HEK293T (cell line): ENCODE measurements around the gene SCYGR6.

ENCODE experiments used
- CTCF ChIA-PET: fragments of 350-600 bp; formaldehyde crosslinking; extraction: SDS; loops from one replicate; lab custom pipeline; 2021; ENCODE audit warnings: antibody characterized with exemption, inconsistent platforms; lab: Yijun Ruan, JAX
- POLR2A ChIA-PET: fragments of 350-600 bp; formaldehyde crosslinking; extraction: SDS; loops from one replicate; lab custom pipeline; 2020; ENCODE audit warnings: antibody characterized with exemption, inconsistent platforms; lab: Yijun Ruan, JAX
- DNase-seq: peaks from one replicate; pipeline ENCODE4 v3.0.0; 2012; ENCODE audit warnings: mixed read lengths; ENCODE audit errors: extremely low spot score
- ARNT ChIP-seq: fragments of 450-650 bp; IDR thresholded peaks from 2 replicates; pipeline ENCODE4 v1.6.1; 2017; ENCODE audit warnings: mild to moderate bottlenecking
- BHLHE40 ChIP-seq: fragments of 450-650 bp; IDR thresholded peaks from 2 replicates; pipeline ENCODE4 v1.6.1; 2016; ENCODE audit warnings: mild to moderate bottlenecking, moderate library complexity, borderline replicate concordance
- CTBP1 ChIP-seq: fragments of 450-650 bp; IDR thresholded peaks from 2 replicates; pipeline ENCODE4 v1.6.1; 2016; ENCODE audit warnings: borderline replicate concordance
- ELF4 ChIP-seq: fragments of 450-650 bp; IDR thresholded peaks from 2 replicates; pipeline ENCODE4 v1.6.1; 2017; ENCODE audit warnings: antibody characterized with exemption
- FOXA1 ChIP-seq: fragments of 450-650 bp; IDR thresholded peaks from 2 replicates; pipeline ENCODE4 v1.6.1; 2016; ENCODE audit warnings: mild to moderate bottlenecking
- FOXK2 ChIP-seq: fragments of 450-650 bp; IDR thresholded peaks from 2 replicates; pipeline ENCODE4 v1.6.1; 2016; ENCODE audit warnings: mild to moderate bottlenecking
- FOXM1 ChIP-seq: fragments of 450-650 bp; IDR thresholded peaks from 2 replicates; pipeline ENCODE4 v1.6.1; 2017; ENCODE audit warnings: mild to moderate bottlenecking, borderline replicate concordance
- HDGF ChIP-seq: fragments of 450-650 bp; IDR thresholded peaks from 2 replicates; pipeline ENCODE4 v1.6.1; 2017; ENCODE audit warnings: antibody characterized with exemption, borderline replicate concordance
- L3MBTL2 ChIP-seq: fragments of 450-650 bp; conservative IDR thresholded peaks from 2 replicates; pipeline ENCODE4 v1.6.1; 2016; ENCODE audit warnings: mild to moderate bottlenecking
- LEF1 ChIP-seq: fragments of 450-650 bp; IDR thresholded peaks from 2 replicates; pipeline ENCODE4 v1.6.1; 2017; ENCODE audit warnings: mild to moderate bottlenecking, borderline replicate concordance
- NFRKB ChIP-seq: fragments of 450-650 bp; IDR thresholded peaks from 2 replicates; pipeline ENCODE4 v1.6.1; 2016; ENCODE audit warnings: mild to moderate bottlenecking, moderate library complexity
- SP1 ChIP-seq: fragments of 450-650 bp; IDR thresholded peaks from 2 replicates; pipeline ENCODE4 v1.6.1; 2017
- SUZ12 ChIP-seq: fragments of 450-650 bp; IDR thresholded peaks from 2 replicates; pipeline ENCODE4 v1.6.1; 2016; ENCODE audit warnings: mild to moderate bottlenecking
- TARDBP ChIP-seq: fragments of 450-650 bp; IDR thresholded peaks from 2 replicates; pipeline ENCODE4 v1.6.1; 2016
- ZNF384 ChIP-seq: fragments of 450-650 bp; IDR thresholded peaks from 2 replicates; pipeline ENCODE4 v1.6.1; 2016
- TF ChIP-seq, protein P1 (sequence below): fragments of 450-650 bp; IDR thresholded peaks from 2 replicates; pipeline ENCODE4 v1.6.1; 2016

The SCYGR6 gene

DNA sequence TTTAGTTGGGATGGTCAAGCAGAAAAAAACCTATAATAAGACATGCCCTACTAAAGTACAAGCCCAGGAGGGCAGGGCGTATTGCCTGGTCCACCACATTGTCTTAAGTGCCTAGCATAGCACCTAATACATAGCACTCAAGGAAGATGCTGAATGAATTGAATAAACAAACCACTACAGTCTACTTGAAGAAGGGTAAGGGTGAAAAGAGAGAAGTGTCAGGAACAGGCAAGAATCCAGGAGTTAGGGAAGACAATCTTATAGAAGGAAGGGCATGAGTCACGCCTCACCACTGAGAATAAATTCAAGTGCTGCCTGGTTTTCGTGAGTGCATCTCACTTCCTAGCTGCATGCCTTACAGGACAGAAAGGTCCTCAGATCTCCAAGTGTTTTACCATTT lies 20.6 kb downstream of the SCYGR6 start:
- CTCF ChIA-PET, result no interaction called here
- DNase-seq, result no peak
- TF ChIP-seq FOXK2, result no peak
- no peak for TF ChIP-seq FOXM1
- TF ChIP-seq HDGF, result no peak
- no peak for TF ChIP-seq ARNT
- TF ChIP-seq NFRKB, result no peak
- TF ChIP-seq TARDBP, result no peak
- TF ChIP-seq ELF4, result no peak
- TF ChIP-seq, protein P1, sequence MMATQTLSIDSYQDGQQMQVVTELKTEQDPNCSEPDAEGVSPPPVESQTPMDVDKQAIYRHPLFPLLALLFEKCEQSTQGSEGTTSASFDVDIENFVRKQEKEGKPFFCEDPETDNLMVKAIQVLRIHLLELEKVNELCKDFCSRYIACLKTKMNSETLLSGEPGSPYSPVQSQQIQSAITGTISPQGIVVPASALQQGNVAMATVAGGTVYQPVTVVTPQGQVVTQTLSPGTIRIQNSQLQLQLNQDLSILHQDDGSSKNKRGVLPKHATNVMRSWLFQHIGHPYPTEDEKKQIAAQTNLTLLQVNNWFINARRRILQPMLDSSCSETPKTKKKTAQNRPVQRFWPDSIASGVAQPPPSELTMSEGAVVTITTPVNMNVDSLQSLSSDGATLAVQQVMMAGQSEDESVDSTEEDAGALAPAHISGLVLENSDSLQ, result no peak
- no peak for TF ChIP-seq SUZ12
- TF ChIP-seq L3MBTL2, result no peak
- no peak for TF ChIP-seq ZNF384
- no peak for TF ChIP-seq LEF1
- no peak for TF ChIP-seq FOXA1
- TF ChIP-seq BHLHE40, result no peak
- TF ChIP-seq SP1, result no peak
- TF ChIP-seq CTBP1, result no peak
- POLR2A ChIA-PET, result no interaction called here

DNA sequence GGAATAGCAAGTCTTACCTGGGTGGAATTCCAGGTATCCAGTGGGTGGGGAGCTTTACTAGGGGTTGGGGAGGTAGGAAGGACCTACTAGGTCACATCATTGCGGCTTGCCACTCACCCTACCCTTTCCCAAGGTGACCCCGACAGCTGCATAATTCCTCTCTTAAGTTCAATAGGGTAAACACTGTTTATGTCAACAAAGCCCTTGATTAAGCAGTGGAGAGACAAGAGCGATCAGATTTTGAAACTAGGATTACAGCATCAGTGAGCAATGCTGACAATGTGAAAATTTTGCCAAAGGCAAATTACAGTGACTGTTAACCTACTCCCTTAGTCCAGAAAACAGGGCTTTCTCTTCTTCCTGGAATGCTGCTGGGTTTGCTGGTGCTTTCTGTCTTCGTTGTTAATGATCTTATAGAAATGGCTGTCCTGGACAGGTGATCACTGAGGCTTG lies 21.3 kb downstream of the SCYGR6 start:
- DNase-seq, result no peak
- no peak for TF ChIP-seq SP1
- TF ChIP-seq FOXA1, result no peak
- TF ChIP-seq NFRKB, result no peak
- TF ChIP-seq TARDBP, result no peak
- no peak for TF ChIP-seq BHLHE40
- no peak for TF ChIP-seq SUZ12
- no peak for TF ChIP-seq CTBP1
- no peak for TF ChIP-seq L3MBTL2
- no peak for TF ChIP-seq LEF1
- TF ChIP-seq ARNT, result no peak
- no peak for TF ChIP-seq ELF4
- no peak for TF ChIP-seq ZNF384
- TF ChIP-seq FOXM1, result no peak
- TF ChIP-seq, protein P1, result no peak
- no peak for TF ChIP-seq HDGF
- no peak for TF ChIP-seq FOXK2
- ChIA-PET CTCF (interaction anchor here (0.6 kb wide), 2 partner anchors 22 to 45 kb away, joined by 3 to 6 read pairs; no protein-coding TSS in a partner anchor), POLR2A (no interaction called here)

DNA sequence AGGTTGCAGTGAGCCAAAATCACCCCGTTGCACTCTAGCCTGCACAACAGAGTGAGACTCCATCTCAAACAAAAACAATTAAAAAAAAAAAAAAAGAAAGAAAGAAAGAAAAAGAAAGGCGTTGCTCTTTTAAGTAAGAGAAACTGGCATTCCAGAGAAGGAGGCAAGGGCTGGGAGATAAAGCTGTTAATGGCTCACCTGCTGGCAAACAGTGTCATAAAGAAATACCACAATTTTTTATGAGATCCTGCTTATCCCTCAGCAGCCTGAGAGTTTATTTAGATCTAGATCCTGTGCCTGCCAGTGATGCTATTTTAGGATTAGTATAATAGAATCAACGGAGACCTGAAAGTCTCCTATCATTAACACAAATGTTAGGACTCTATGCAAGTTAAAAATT lies 23.0 kb downstream of the SCYGR6 start:
- no peak for DNase-seq
- ChIA-PET CTCF (no interaction called here), POLR2A (no interaction called here)
- TF ChIP-seq SP1 (no peak), ARNT (no peak), FOXK2 (no peak), HDGF (no peak), ELF4 (no peak), L3MBTL2 (no peak), NFRKB (no peak), FOXA1 (no peak), SUZ12 (no peak), TARDBP (no peak), CTBP1 (no peak), FOXM1 (no peak), LEF1 (no peak), BHLHE40 (no peak)
- TF ChIP-seq, protein P1, result no peak

DNA sequence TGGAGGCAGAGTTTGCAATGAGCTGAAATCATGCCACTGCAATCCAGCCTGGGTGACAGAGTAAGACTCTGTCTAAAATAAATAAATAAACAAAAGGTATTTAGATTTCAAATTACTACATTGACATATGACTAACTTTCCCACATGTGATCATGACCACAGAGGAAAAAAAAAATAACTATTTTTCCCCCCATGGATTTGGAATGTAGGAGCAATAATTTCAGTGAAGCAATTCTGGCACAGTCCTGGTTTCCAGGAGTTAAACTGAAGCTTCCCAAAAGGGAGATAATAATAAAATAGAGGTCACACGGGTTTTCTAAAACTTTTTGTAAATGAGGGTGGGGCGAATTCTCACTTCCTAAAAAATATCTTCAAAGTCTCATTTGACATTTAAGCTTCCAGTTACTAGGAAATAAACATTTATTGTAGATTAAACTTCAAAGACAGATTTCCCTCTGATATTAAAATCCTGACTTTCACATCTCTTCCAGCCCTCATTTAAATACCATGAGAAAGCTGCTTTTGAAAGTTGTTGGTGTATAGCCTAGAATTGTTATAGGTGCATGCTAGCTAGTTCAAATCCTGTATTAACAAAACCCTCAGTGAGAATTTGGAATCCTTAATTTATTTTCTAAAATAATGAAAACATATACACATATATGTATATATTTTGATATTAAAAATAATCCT lies 27.4 kb downstream of the SCYGR6 start:
- TF ChIP-seq SP1, result no peak
- TF ChIP-seq ARNT, result no peak
- TF ChIP-seq CTBP1, result no peak
- TF ChIP-seq, protein P1, result no peak
- TF ChIP-seq HDGF, result no peak
- TF ChIP-seq BHLHE40, result no peak
- TF ChIP-seq SUZ12, result no peak
- TF ChIP-seq NFRKB, result no peak
- no peak for TF ChIP-seq FOXK2
- TF ChIP-seq ZNF384, result no peak
- TF ChIP-seq L3MBTL2, result no peak
- no peak for TF ChIP-seq FOXA1
- no peak for TF ChIP-seq ELF4
- no peak for DNase-seq
- ChIA-PET POLR2A (no interaction called here), CTCF (interaction anchor here (0.7 to 1.0 kb wide), 3 partner anchors 39 to 67 kb away, joined by 3 read pairs; no protein-coding TSS in a partner anchor)

DNA sequence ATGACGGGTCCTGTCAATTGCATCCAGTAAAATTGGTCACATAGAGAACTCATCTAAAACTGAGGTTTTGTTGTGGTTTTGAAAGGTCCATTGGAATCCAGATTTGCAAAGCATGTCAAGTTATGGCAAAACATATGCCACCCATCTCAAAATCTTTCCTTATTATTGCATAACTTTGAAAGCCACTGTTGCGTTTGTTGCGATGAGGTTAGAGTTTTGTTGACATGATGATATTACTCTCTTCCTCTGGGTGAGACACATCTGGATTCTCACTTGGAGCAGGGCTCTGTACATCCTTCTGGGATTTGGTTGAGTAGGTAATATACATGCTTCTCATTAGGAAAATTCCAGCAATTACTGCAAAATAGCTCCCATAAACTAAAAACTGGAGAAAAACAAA lies 37.4 kb downstream of the SCYGR6 start:
- no peak for DNase-seq
- CTCF ChIA-PET, result no interaction called here
- POLR2A ChIA-PET, result no interaction called here
- TF ChIP-seq LEF1 (no peak), ELF4 (no peak), SP1 (no peak), FOXM1 (no peak), TARDBP (no peak), BHLHE40 (no peak), CTBP1 (no peak)
